Heart right ventricle (tissue), 16 donors: ENCODE data around the gene CYP4F12. TPM values are rescaled to one million over a fixed set of nuclear protein-coding genes. Genes with fewer than 3 reads are reported as not detected.

Experiments used
- ATAC-seq, 8 donors: fragments of 200-7000 bp; cut with Tn5 transposase; one replicate each; pipeline ENCODE4 v1.9.1; 2020; ENCODE audit warnings: mild to moderate bottlenecking in 8 of 8, moderate library complexity in 8 of 8, moderate number of reproducible peaks in 1 of 8
- DNase-seq, 2 donors: peaks; one replicate each; pipeline ENCODE4 v3.0.0-alpha.2; 2020
- H3K27ac ChIP-seq, 10 donors: fragments of 200-600 bp; sonication (generic) in 2 of 10; one replicate each; pipeline versions ENCODE4 v1.5.0 to v1.8.0; 2020 to 2022; ENCODE audit warnings: mild to moderate bottlenecking in 3 of 10
- H3K27me3 ChIP-seq, 7 donors: fragments of 200-600 bp; one replicate each; pipeline ENCODE4 v1.8.0; 2021 to 2022; ENCODE audit warnings: mild to moderate bottlenecking in 2 of 7
- H3K36me3 ChIP-seq, 9 donors: fragments of 200-600 bp; sonication (generic) in 1 of 9; one replicate each; pipeline versions ENCODE4 v1.5.0 to v1.8.0; 2020 to 2022; ENCODE audit warnings: mild to moderate bottlenecking in 2 of 9
- H3K4me1 ChIP-seq, 9 donors: fragments of 200-600 bp; sonication (generic) in 1 of 9; one replicate each; pipeline versions ENCODE4 v1.5.0 to v1.8.0; 2020 to 2022; ENCODE audit warnings: mild to moderate bottlenecking in 4 of 9
- H3K4me3 ChIP-seq, 10 donors: fragments of 200-600 bp; sonication (generic) in 2 of 10; one replicate each; pipeline versions ENCODE4 v1.5.0 to v1.8.0; 2020 to 2022; ENCODE audit warnings: mild to moderate bottlenecking in 7 of 10, moderate library complexity in 2 of 10
- H3K9me3 ChIP-seq, 11 donors: fragments of 200-600 bp in 10 of 11; sonication (generic) in 2 of 11; one replicate each; pipeline versions ENCODE4 v1.5.0 to v1.8.0; 2013 to 2022; ENCODE audit warnings: mild to moderate bottlenecking in 2 of 11, control low read depth in 1 of 11, moderate library complexity in 1 of 11
- WGBS, 2 donors: extraction: QIAGEN DNeasy Blood & Tissue Kit; methylation state at CpG; one replicate each; pipeline ENCODE4 v1.1.7; 2013; ENCODE audit warnings: inconsistent platforms in 1 of 2; 5-methylcytosine and 5-hydroxymethylcytosine counted together
- intact Hi-C, 10 donors: fragments of 100-400 bp; cut with DNase I; formaldehyde crosslinking; loops; one replicate each; pipeline versions ENCODE4 v1.11.1 to v1.14.2; 2022
- polyA plus RNA-seq, 2 donors: library from polyadenylated mRNA; stranded (reverse); fragments of 200-250 nt; gene quantifications; one replicate each; pipeline ENCODE4 v1.2.3, GENCODE V29; 2013
- total RNA-seq, 10 donors: library from RNA; stranded (reverse); fragmentation: NEBNext Ultra II Directional in 3 of 10; extraction: Animal tissue kit (Norgen Biotek cat#: 25700) in 3 of 10; gene quantifications; one replicate each; pipeline versions ENCODE4 v1.2.1 to v1.2.4, GENCODE V29; 2021 to 2023
- TF ChIP-seq, protein P1 (sequence below), 9 donors: fragments of 200-600 bp; sonication (generic) in 2 of 9; IDR thresholded peaks; one replicate each; pipeline versions ENCODE4 v1.5.0 to v1.8.0; 2021 to 2022; ENCODE audit warnings: antibody characterized with exemption in 9 of 9, mild to moderate bottlenecking in 5 of 9, moderate library complexity in 1 of 9
- donor health status: Arrhythmogenic right ventricular cardiomyopathy.
- donor health status: ischemic (EF 13 %, LVEDD 7.1; RV severe dilation, severe dysfunction).
- donor health status: healthy with polysubstance abuse.
- donor health status: DM: no; HTN: yes; CAD: no.
- donor health status: DM: no; HTN: no; CAD: no.
- donor health status: ischemic (EF 25% LVEDD 6.9; RV normal size, moderate dysfunction).
- donor health status: ischemic (EF 25% LVEDD 5.7; RV mildly dilated, moderate dysfunction).
- donor health status: healthy.
- donor health status: DM: yes; HTN: yes; CAD: no.
- donor health status: Ischemic cardiomyopathy.
- donor health status: ischemic (EF 35%, LVEDD 5.7; RV mildly dilated, moderate dysfunction).
- donor health status: nonischemic (EF 11% LVEDD 7.7; RV severe dilation, severe dysfunction).
- donor health status: DM: yes; HTN: yes; CAD: no.
- donor health status: PGD.
- donor health status: ischemic (EF 29% LVEDD 5.4; RV normal size, mild dysfunction).
- donor health status: nonischemic (EF 23%, LVEDD 6.1; RV moderate dilation, normal function).

Gene CYP4F12
- total and polyA plus RNA-seq, 12 donors, result 0.92 to 17.3 (median 2.7) TPM

DNA sequence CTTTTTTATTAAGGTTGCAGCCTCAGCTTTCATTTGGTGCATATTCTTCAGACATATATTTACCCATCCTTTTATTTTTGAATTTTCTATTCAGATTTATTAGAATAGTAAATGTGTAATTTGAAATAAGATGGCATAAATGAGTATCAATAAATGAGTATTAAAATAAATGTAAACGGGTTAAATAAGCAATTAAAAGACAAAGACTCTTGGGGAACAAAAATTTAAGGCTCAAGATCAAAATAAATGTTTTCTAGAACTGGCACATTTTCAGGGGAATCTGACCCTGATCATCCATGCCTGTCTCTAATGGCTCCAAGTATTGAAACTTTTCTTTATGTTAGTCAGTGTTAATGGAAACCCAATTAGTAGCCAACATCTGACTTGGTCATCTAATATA lies 67.9 kb downstream of the CYP4F12 start:
- TF ChIP-seq, protein P1, sequence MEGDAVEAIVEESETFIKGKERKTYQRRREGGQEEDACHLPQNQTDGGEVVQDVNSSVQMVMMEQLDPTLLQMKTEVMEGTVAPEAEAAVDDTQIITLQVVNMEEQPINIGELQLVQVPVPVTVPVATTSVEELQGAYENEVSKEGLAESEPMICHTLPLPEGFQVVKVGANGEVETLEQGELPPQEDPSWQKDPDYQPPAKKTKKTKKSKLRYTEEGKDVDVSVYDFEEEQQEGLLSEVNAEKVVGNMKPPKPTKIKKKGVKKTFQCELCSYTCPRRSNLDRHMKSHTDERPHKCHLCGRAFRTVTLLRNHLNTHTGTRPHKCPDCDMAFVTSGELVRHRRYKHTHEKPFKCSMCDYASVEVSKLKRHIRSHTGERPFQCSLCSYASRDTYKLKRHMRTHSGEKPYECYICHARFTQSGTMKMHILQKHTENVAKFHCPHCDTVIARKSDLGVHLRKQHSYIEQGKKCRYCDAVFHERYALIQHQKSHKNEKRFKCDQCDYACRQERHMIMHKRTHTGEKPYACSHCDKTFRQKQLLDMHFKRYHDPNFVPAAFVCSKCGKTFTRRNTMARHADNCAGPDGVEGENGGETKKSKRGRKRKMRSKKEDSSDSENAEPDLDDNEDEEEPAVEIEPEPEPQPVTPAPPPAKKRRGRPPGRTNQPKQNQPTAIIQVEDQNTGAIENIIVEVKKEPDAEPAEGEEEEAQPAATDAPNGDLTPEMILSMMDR (IDR thresholded peaks at IDR 0.05), result no peak
- H3K36me3 ChIP-seq, result no peaks in the 10 kb centered on the region
- DNase-seq (no peak), ATAC-seq (no peak)
- WGBS, 2 donors, result 61 to 64% methylated on average over 1 of the region's 1 CpG
- H3K9me3 ChIP-seq, result peaks cover 0 to 25% (median 16%) of the 10 kb centered on the region in 11 donors
- no peak overlapping the region for H3K4me3 ChIP-seq
- intact Hi-C loops, result no loop called here
- no peak overlapping the region for H3K27ac ChIP-seq
- H3K4me1 ChIP-seq, result no peaks in the 10 kb centered on the region
- H3K27me3 ChIP-seq, result peaks cover 0 to 16% (median 3%) of the 10 kb centered on the region in 7 donors

Other genes with a start within 250 kb of the CYP4F12 start
- 10 to 100 TPM; 19.5 to 34.3 (median 21.3) TPM for gene WIZ, start 223.1 kb upstream of the CYP4F12 start, total RNA-seq
- 10 to 100 TPM; 18.7 to 25.7 TPM for gene WIZ, start 223.1 kb upstream of the CYP4F12 start, polyA plus RNA-seq
- 1 to 10 TPM in 5 of 10 donors, under 1 TPM in 5; 0.19 to 6.6 (median 0.85) TPM for gene RASAL3, start 208.5 kb upstream of the CYP4F12 start, total RNA-seq
- gene RASAL3, start 208.5 kb upstream of the CYP4F12 start, polyA plus RNA-seq, result 1 to 10 TPM in 1 of 2 donors, under 1 TPM in 1; 0.64 to 1.6 TPM
- gene PGLYRP2, start 193.6 kb upstream of the CYP4F12 start, total RNA-seq, result not detected
- gene PGLYRP2, start 193.6 kb upstream of the CYP4F12 start, polyA plus RNA-seq, result not detected
- not detected for gene CYP4F22, start 164.6 kb upstream of the CYP4F12 start, total RNA-seq
- gene CYP4F22, start 164.6 kb upstream of the CYP4F12 start, polyA plus RNA-seq, result not detected
- gene CYP4F8, start 57.9 kb upstream of the CYP4F12 start, total RNA-seq, result not detected
- not detected for gene CYP4F8, start 57.9 kb upstream of the CYP4F12 start, polyA plus RNA-seq
- gene CYP4F3, start 32.2 kb upstream of the CYP4F12 start, total RNA-seq, result 1 to 10 TPM in 2 of 10 donors, under 1 TPM in 6, not detected in 2; 0.04 to 1.8 (median 0.64) TPM
- gene CYP4F3, start 32.2 kb upstream of the CYP4F12 start, polyA plus RNA-seq, result under 1 TPM; 0.01 to 0.07 TPM
- not detected for gene OR10H2, start 54.9 kb downstream of the CYP4F12 start, total RNA-seq
- not detected for gene OR10H2, start 54.9 kb downstream of the CYP4F12 start, polyA plus RNA-seq
- gene OR10H3, start 64.9 kb downstream of the CYP4F12 start, total RNA-seq, result not detected
- not detected for gene OR10H3, start 64.9 kb downstream of the CYP4F12 start, polyA plus RNA-seq
- not detected for gene OR10H5, start 114.6 kb downstream of the CYP4F12 start, total RNA-seq
- gene OR10H5, start 114.6 kb downstream of the CYP4F12 start, polyA plus RNA-seq, result not detected
- not detected for gene OR10H1, start 142.6 kb downstream of the CYP4F12 start, total RNA-seq
- gene OR10H1, start 142.6 kb downstream of the CYP4F12 start, polyA plus RNA-seq, result not detected
- not detected for gene CYP4F2, start 225.0 kb downstream of the CYP4F12 start, total RNA-seq
- gene CYP4F2, start 225.0 kb downstream of the CYP4F12 start, polyA plus RNA-seq, result not detected